GM12801 (cell line): Measurements from ENCODE around the gene SEMA6A.

Source experiments
- TF ChIP-seq, protein P1 (sequence below): IDR thresholded peaks from one replicate; pipeline ENCODE4 v1.5.1; 2011; ENCODE audit warnings: control low read depth; ENCODE audit not compliant: insufficient read length; ENCODE audit errors: extremely low read depth

The SEMA6A gene, protein sequence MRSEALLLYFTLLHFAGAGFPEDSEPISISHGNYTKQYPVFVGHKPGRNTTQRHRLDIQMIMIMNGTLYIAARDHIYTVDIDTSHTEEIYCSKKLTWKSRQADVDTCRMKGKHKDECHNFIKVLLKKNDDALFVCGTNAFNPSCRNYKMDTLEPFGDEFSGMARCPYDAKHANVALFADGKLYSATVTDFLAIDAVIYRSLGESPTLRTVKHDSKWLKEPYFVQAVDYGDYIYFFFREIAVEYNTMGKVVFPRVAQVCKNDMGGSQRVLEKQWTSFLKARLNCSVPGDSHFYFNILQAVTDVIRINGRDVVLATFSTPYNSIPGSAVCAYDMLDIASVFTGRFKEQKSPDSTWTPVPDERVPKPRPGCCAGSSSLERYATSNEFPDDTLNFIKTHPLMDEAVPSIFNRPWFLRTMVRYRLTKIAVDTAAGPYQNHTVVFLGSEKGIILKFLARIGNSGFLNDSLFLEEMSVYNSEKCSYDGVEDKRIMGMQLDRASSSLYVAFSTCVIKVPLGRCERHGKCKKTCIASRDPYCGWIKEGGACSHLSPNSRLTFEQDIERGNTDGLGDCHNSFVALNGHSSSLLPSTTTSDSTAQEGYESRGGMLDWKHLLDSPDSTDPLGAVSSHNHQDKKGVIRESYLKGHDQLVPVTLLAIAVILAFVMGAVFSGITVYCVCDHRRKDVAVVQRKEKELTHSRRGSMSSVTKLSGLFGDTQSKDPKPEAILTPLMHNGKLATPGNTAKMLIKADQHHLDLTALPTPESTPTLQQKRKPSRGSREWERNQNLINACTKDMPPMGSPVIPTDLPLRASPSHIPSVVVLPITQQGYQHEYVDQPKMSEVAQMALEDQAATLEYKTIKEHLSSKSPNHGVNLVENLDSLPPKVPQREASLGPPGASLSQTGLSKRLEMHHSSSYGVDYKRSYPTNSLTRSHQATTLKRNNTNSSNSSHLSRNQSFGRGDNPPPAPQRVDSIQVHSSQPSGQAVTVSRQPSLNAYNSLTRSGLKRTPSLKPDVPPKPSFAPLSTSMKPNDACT

DNA sequence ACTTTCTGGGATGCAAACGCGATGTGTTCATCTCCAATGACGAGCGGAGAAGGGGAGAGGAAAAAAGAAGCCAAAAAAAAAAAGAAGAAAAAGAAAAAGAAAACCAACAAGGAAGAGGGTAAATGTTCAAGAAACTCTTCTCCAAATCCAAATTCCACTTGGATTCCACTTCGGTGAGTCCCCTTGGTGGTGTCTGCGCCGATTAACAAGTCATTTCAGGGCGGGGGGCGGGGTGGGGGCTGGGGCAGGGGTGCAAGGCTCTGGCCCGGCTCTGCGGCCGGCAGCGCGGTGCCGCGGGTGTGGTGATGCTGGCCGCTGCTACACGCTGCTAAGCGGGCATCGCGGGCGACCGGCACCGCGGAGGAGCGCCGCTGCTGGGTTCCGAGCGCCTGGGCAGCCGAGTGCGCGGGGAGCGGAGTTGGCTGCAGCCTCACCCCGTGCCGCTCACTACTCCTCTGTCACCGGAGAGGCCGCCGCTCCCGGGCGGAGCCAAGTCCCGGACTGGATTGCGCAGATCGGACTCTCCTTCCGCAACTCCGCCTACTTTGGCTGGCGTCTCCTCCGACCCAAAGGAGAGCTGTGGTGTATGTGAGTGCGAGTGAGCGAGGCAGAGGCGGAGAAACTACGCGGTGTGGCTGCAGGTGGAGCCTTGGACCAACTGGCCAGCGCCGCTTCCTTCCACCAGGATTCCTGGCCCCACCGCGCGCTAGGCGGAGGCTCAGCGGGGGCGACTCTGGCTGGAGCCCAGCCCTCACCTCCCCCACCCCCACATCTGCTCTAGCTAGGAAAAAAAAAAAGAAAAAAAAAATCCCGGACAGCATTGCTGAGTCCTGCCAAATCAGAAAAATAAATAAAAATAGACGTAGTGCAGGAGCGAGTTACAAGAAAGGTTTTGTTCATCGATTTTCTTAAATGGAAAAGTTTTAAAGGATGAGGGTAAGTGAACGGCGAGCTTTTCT lies at the start of gene SEMA6A:
Gene SEMA6A (minus strand): TSS at position 457 of the 959 bp plus-strand sequence. CDS start 69,879 bp downstream, outside the sequence.
- TF ChIP-seq, protein P1, sequence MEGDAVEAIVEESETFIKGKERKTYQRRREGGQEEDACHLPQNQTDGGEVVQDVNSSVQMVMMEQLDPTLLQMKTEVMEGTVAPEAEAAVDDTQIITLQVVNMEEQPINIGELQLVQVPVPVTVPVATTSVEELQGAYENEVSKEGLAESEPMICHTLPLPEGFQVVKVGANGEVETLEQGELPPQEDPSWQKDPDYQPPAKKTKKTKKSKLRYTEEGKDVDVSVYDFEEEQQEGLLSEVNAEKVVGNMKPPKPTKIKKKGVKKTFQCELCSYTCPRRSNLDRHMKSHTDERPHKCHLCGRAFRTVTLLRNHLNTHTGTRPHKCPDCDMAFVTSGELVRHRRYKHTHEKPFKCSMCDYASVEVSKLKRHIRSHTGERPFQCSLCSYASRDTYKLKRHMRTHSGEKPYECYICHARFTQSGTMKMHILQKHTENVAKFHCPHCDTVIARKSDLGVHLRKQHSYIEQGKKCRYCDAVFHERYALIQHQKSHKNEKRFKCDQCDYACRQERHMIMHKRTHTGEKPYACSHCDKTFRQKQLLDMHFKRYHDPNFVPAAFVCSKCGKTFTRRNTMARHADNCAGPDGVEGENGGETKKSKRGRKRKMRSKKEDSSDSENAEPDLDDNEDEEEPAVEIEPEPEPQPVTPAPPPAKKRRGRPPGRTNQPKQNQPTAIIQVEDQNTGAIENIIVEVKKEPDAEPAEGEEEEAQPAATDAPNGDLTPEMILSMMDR, result no peak

DNA sequence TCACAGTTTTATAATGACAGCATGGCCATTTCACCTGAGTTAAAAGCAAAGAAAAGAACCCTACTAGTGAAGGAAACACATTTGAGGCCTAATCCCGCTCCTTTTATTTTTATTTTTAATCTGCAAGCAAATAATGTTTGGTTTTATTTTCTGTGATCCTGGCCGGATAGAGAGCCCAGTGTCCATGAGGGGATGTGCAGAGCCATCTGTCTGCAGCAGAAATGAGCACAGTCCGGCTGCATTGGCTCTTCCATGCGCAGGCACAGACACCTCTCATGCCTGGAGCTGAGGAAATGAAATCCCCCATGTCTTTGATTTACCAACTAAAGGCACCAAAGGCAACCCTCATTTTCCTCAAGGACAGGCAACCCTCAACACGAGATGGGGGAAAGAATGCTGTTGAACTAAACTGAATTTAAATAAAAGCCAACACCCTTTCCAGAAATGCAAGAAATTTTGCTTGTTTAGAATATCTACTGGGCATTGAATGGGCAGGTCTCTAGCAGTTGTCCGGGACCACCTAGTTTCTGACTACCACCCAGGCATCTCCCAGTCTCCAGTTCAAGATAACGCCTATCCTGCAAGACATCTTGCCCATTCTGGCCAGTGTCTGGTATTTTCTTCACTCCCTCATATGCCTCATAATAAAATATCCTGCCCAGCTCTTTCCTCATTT lies 47.9 kb upstream of the SEMA6A start:
- TF ChIP-seq, protein P1, result no peak

DNA sequence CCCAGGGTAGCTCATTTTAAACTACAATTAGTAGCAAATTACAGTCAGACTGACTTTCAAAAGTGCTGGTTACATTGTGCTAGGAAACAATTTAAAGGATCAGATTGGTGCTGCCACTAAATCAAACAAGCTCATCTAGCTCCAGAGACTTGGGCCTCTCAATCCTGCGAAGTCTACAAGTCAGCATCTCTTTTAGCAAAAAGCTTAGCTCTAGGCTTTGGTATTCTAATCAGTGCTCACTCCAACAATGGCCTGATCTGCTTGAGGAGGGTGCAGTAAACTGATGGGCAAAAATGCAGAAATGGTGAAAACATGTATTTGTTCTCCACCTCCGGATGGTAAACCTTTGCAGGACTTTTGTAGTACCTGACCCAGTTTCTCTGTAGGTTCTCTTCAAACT lies 47.0 kb upstream of the SEMA6A start:
- TF ChIP-seq, protein P1, result no peak

DNA sequence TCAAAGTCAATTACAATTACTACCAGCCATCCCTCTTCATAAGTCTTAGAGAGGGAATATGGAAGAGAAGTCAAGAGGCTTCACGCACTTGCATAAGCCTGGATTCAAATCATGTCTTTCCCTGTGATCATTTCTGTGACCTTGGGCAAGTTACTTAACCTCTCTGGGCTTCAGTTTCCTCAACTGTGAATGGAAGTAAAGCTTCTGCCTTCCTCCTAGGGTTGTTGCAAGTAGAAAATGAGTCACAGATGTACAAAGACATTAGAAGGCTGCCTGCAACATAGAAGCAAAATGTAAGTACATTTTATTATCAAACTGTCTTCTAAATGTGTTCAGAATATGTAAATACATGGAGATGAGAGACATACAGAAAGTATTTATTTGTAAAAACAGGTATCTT lies 42.3 kb upstream of the SEMA6A start:
- TF ChIP-seq, protein P1, result no peak

DNA sequence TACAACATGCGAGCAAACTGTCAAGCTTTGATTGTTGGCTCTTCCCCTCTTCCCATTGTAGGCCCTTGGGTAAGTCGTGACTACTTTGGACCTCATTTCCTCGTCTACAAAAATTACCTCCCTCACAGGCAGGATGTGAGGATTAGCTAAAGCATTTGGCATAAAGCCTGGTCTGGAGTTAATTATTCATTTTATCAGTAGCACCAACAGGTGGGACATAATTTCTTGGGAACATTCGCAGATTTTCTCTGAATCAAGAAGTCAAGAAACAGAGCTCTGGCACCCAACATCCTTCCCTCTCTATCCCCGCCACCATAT lies 39.9 kb upstream of the SEMA6A start:
- TF ChIP-seq, protein P1, result no peak

DNA sequence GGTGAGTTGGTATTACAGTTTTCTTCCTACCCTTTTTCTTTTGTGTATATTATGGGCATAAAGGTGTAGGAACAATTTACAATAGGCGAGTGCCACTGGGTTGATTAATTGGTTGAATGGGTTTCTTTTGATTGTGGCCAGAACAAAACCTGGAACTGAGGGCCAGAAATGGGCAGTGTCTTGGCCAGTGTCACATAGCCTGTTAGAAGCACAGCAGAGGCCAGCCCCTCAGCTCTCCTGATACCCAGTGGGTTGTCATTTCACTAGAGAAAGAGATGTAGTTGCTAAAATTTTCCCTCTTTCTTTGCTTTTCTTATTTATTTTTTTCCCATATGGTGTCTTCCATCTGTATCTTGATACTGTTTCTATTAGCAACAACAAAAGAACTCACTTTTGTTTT lies 38.8 kb upstream of the SEMA6A start:
- TF ChIP-seq, protein P1, result no peak
